ENCODE results near the gene PBOV1.

DNA sequence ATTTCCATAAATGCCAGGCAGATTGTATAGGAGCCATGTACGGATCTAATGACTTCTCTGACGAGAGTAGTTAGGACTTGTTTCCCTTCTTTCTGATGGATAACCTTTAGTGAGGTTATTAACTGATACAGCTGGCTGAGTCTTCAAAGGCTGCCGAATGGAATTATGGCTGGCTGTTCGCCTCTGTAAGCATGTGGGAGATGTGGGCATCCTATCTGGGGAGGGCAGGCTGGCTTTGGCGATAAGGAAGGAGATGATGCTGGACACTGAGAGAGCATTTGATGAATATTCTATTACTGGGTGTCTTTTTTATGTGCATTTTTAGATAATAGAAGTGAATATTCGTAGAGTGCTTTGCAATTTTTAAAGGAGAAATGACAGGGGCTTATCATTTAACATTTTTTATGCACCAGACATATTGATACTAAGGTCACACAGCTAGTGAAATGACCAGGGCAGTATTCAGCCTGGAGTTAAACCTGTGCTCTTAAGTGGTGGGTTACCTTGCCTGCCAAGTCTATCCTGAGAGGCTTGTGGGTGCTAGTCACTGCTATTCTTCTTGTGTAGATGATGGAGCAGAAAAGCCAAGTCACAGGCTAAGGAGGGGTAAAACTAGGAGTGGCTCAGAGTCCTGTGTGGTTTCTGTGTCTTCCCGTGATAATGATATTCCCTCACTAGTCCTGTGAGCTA, 3.1 kb downstream of the PBOV1 start:
- no peak for TF ChIP-seq CTCF (IDR thresholded peaks at IDR 0.05)
- no peak for TF ChIP-seq POLR2A (IDR thresholded peaks at IDR 0.05)

Data from prostate gland (tissue), 2 donors.